Cardiac fibroblast (primary cell): ENCODE data around the gene TMOD2.

Experiments used
- DNase-seq, 2 donors: peaks; one replicate each; pipeline versions ENCODE4 v3.0.0 to v3.0.0-alpha.2; 2010; ENCODE audit warnings: low read depth in 2 of 2
- H3K4me3 ChIP-seq, 2 donors: replicated peaks in 1 of 2; 1 replicate in 1 of 2; 2 replicates in 1 of 2; pipeline ENCODE4 v1.5.1; 2011; ENCODE audit warnings: low read depth in 2 of 2, low read length in 2 of 2, mild to moderate bottlenecking in 2 of 2, moderate library complexity in 1 of 2
- CTCF ChIP-seq: IDR thresholded peaks from one replicate; pipeline ENCODE4 v1.5.1; 2011; ENCODE audit warnings: low read depth, mild to moderate bottlenecking, low read length, inconsistent platforms

The TMOD2 gene

DNA sequence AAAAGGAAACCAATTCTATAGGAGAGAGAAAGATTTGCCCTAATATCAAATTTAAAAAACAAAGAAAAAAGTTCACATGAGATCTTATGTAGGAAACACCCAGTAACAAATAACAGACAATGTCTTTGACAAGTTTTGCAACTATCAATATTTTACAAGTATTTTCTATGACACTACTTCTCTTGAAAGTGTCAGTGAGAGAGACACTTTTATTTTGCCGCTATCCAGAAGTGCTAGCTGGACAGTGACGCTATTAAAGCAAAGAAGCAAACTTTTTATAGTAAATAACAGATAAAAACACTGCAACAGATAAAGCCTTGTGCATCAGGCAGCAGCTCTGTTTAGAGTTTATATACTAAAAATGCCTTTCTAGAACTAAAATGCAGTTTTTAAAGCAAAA lies 27.2 kb upstream of the TMOD2 start:
- TF ChIP-seq CTCF: no peak
- no peak for DNase-seq
- H3K4me3 ChIP-seq: no peak overlapping the region

GRCh38 chr15:51724673-51725072 lies 26.7 kb upstream of the TMOD2 start:
- TF ChIP-seq CTCF: no peak
- no peak for DNase-seq
- no peak overlapping the region for H3K4me3 ChIP-seq

GRCh38 chr15:51726302-51727073 lies 24.9 kb upstream of the TMOD2 start:
- peak; percentile 8 for TF ChIP-seq CTCF
- peak; percentile 72 to 91 for DNase-seq
- no peak overlapping the region for H3K4me3 ChIP-seq

GRCh38 chr15:51727141-51727897 lies 24.1 kb upstream of the TMOD2 start:
- H3K4me3 ChIP-seq: no peak overlapping the region
- DNase-seq: peak; percentile 18 to 41

DNA sequence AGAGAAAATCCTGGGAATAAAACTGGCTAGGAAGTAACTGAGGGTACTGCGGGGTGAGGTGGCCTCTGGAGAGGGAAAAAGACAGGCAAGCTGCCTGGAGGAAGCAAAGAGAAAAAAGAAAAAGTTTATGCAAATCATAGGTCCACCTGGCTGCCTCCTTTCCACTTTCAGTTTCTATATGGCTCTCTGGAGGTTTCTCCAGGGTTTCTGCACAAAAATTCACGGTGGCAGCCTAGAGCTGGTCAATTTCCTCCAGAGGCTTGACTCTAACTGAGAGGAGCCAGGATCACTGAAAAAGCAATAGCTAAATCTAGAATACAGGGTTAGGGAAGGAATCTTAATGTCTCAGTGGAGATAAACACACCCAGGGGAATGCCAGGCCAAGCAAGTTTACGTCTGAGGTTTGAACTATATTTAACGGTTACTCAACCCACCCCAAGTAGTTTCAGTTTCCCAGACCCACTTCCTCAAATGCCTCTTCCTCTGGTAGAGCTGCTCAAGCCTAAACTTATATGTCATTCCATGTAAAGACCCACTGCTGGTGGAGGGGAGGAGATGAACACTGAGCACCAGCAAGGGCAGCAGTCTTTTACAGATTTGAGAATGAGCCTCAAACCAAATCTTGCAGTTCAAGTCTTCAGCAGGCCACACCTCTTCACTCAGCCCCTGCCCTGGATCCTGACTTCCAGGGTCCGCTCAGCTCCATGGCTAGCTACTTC lies 19.7 kb upstream of the TMOD2 start:
- peak; percentile 72 to 80 for DNase-seq
- TF ChIP-seq CTCF: no peak
- peak overlapping the region in 1 of 2 donors; percentile 32 for H3K4me3 ChIP-seq

More at GRCh38 chr15:51727141-51727897, 24.1 kb upstream of the TMOD2 start:
- TF ChIP-seq CTCF: peak; percentile 41

- H3K4me3 ChIP-seq: no peak overlapping the region
- no peak for TF ChIP-seq CTCF
- no peak for DNase-seq
Measured at GRCh38 chr15:51732646-51733045, 18.8 kb upstream of the TMOD2 start.
